Glutamatergic neuron (in vitro differentiated cells): ENCODE data around the gene ELMO1. TPM values are rescaled to one million over a fixed set of nuclear protein-coding genes. Genes with fewer than 3 reads are reported as not detected.

Experiments
- DNase-seq: peaks from one replicate; pipeline ENCODE4 v3.0.0; 2022
- H3K27ac Mint-ChIP-seq: one replicate; pipeline ENCODE4 v1.8.0; 2020; ENCODE audit warnings: mild to moderate bottlenecking, mixed read lengths, inconsistent platforms; ENCODE audit not compliant: unreplicated experiment
- H3K27me3 Mint-ChIP-seq: one replicate; pipeline ENCODE4 v1.8.0; 2020; ENCODE audit warnings: mild to moderate bottlenecking, moderate library complexity, mixed read lengths, inconsistent platforms; ENCODE audit not compliant: unreplicated experiment
- H3K36me3 Mint-ChIP-seq: one replicate; pipeline ENCODE4 v1.8.0; 2020; ENCODE audit warnings: mild to moderate bottlenecking, mixed read lengths, inconsistent platforms; ENCODE audit not compliant: unreplicated experiment
- H3K4me1 Mint-ChIP-seq: one replicate; pipeline ENCODE4 v1.8.0; 2020; ENCODE audit warnings: mild to moderate bottlenecking, low read depth, mixed read lengths, inconsistent platforms; ENCODE audit not compliant: unreplicated experiment
- H3K4me3 Mint-ChIP-seq: one replicate; pipeline ENCODE4 v1.8.0; 2020; ENCODE audit warnings: mild to moderate bottlenecking, mixed read lengths, inconsistent platforms; ENCODE audit not compliant: unreplicated experiment
- H3K9me3 Mint-ChIP-seq: one replicate; pipeline ENCODE4 v1.8.0; 2020; ENCODE audit warnings: mild to moderate bottlenecking, moderate library complexity, mixed read lengths, inconsistent platforms; ENCODE audit not compliant: unreplicated experiment
- CTCF ChIP-seq: fragments of 200-600 bp; sonication (generic); IDR thresholded peaks from one replicate; pipeline ENCODE4 v1.5.0; 2021; ENCODE audit not compliant: partially characterized antibody, unreplicated experiment
- total RNA-seq: library from RNA; stranded (reverse); fragmentation: NEBNext Ultra II Directional; extraction: Animal tissue kit (Norgen Biotek cat#: 25700); gene quantifications from one replicate; pipeline ENCODE4 v1.2.1, GENCODE V29; 2021; ENCODE audit not compliant: unreplicated experiment

The ELMO1 gene
- total RNA-seq, 1 donor from 2014 or later: 5.5 TPM

GRCh38 chr7:37070031-37070430, 378.6 kb downstream of the ELMO1 start:
- TF ChIP-seq CTCF: no peak
- H3K9me3 Mint-ChIP-seq: peaks cover 2% of the 10 kb centered on the region
- no peaks in the 10 kb centered on the region for H3K27me3 Mint-ChIP-seq
- no peak overlapping the region for H3K27ac Mint-ChIP-seq
- no peaks in the 10 kb centered on the region for H3K36me3 Mint-ChIP-seq
- no peak overlapping the region for H3K4me3 Mint-ChIP-seq
- DNase-seq: no peak
- H3K4me1 Mint-ChIP-seq: peaks cover 26% of the 10 kb centered on the region

GRCh38 chr7:37069336-37069735, 379.3 kb downstream of the ELMO1 start:
- DNase-seq: no peak
- no peak for TF ChIP-seq CTCF
- Mint-ChIP-seq H3K4me1 (peaks cover 24% of the 10 kb centered on the region), H3K36me3 (no peaks in the 10 kb centered on the region), H3K27ac (no peak overlapping the region), H3K9me3 (peaks cover 2% of the 10 kb centered on the region), H3K4me3 (no peak overlapping the region), H3K27me3 (no peaks in the 10 kb centered on the region)

GRCh38 chr7:37068902-37069301, 379.8 kb downstream of the ELMO1 start:
- H3K4me3 Mint-ChIP-seq: no peak overlapping the region
- H3K9me3 Mint-ChIP-seq: peaks cover 2% of the 10 kb centered on the region
- peaks cover 23% of the 10 kb centered on the region for H3K4me1 Mint-ChIP-seq
- H3K36me3 Mint-ChIP-seq: no peaks in the 10 kb centered on the region
- DNase-seq: no peak
- no peak overlapping the region for H3K27ac Mint-ChIP-seq
- no peaks in the 10 kb centered on the region for H3K27me3 Mint-ChIP-seq
- TF ChIP-seq CTCF: no peak

- Mint-ChIP-seq H3K36me3 (no peaks in the 10 kb centered on the region), H3K9me3 (peaks cover 2% of the 10 kb centered on the region), H3K4me3 (no peak overlapping the region), H3K4me1 (peaks cover 23% of the 10 kb centered on the region), H3K27me3 (no peaks in the 10 kb centered on the region), H3K27ac (peak overlapping the region; percentile 25)
- TF ChIP-seq CTCF: no peak
- DNase-seq: peak; percentile 39
Observed at GRCh38 chr7:37068038-37068437, 380.6 kb downstream of the ELMO1 start.

GRCh38 chr7:37065779-37066271, 382.8 kb downstream of the ELMO1 start:
- Mint-ChIP-seq H3K27ac (no peak overlapping the region), H3K4me1 (peaks cover 23% of the 10 kb centered on the region), H3K9me3 (peaks cover 2% of the 10 kb centered on the region), H3K36me3 (no peaks in the 10 kb centered on the region), H3K4me3 (no peak overlapping the region), H3K27me3 (no peaks in the 10 kb centered on the region)
- DNase-seq: no peak
- no peak for TF ChIP-seq CTCF
